HG03159 (cell line): Measurements from ENCODE around the gene HOXA1.

Experiments
- ATAC-seq: cut with Tn5 transposase; IDR thresholded peaks from one replicate; pipeline ENCODE4 v1.9.1; 2021; ENCODE audit warnings: mild to moderate bottlenecking, moderate library complexity; ENCODE audit not compliant: unreplicated experiment

The HOXA1 gene

GRCh38 chr7:27116962-27117886 is 21.4 kb upstream of the HOXA1 start:
- no peak for ATAC-seq

- ATAC-seq: no peak
Measured at GRCh38 chr7:27116031-27116961, 20.5 kb upstream of the HOXA1 start.

- ATAC-seq: no peak
Measured at GRCh38 chr7:27115221-27116026, 19.6 kb upstream of the HOXA1 start.

GRCh38 chr7:27114881-27115220 is 19.1 kb upstream of the HOXA1 start:
- no peak for ATAC-seq

GRCh38 chr7:27113991-27114769 is 18.4 kb upstream of the HOXA1 start:
- ATAC-seq: no peak

- no peak for ATAC-seq
Measured at GRCh38 chr7:27112955-27113949, 17.5 kb upstream of the HOXA1 start.

GRCh38 chr7:27112361-27112760 is 16.6 kb upstream of the HOXA1 start:
- ATAC-seq: no peak

- no peak for ATAC-seq
Measured at GRCh38 chr7:27111751-27112277, 16.0 kb upstream of the HOXA1 start.

- no peak for ATAC-seq
Measured at GRCh38 chr7:27111042-27111750, 15.4 kb upstream of the HOXA1 start.

- ATAC-seq: no peak
Measured at GRCh38 chr7:27110186-27111031, 14.6 kb upstream of the HOXA1 start.

- ATAC-seq: no peak
Measured at GRCh38 chr7:27109466-27110185, 13.8 kb upstream of the HOXA1 start.

- no peak for ATAC-seq
Measured at GRCh38 chr7:27108390-27109127, 12.8 kb upstream of the HOXA1 start.

- no peak for ATAC-seq
Measured at GRCh38 chr7:27107391-27108381, 11.9 kb upstream of the HOXA1 start.

- ATAC-seq: no peak
Measured at GRCh38 chr7:27106901-27107240, 11.1 kb upstream of the HOXA1 start.
